Fibroblast of skin of left quadriceps (primary cell): ENCODE results near the gene HEBP1.

Source experiments
- DNase-seq, 2 experiments: peaks; one replicate each; pipeline ENCODE4 v3.0.0-alpha.2; 2013; ENCODE audit warnings: low read depth in 2 of 2

HEBP1 gene

GRCh38 chr12:13023811-13024530 is 23.9 kb upstream of the HEBP1 start:
- DNase-seq: no peak

- DNase-seq: no peak
Observed at GRCh38 chr12:13022851-13023271, 22.8 kb upstream of the HEBP1 start.

GRCh38 chr12:13011098-13011497 is 11.0 kb upstream of the HEBP1 start:
- DNase-seq: no peak

- DNase-seq: peak in 1 of 2 experiments; percentile 24
Observed at GRCh38 chr12:13008741-13009380, 8.8 kb upstream of the HEBP1 start.

- no peak for DNase-seq
Observed at GRCh38 chr12:13007496-13008233, 7.6 kb upstream of the HEBP1 start.

- no peak for DNase-seq
Observed at GRCh38 chr12:13005649-13006048, 5.6 kb upstream of the HEBP1 start.

GRCh38 chr12:13004986-13005385 is 4.9 kb upstream of the HEBP1 start:
- no peak for DNase-seq

- DNase-seq: no peak
Observed at GRCh38 chr12:13004361-13004760, 4.3 kb upstream of the HEBP1 start.

GRCh38 chr12:13002301-13003097 is 2.4 kb upstream of the HEBP1 start:
- DNase-seq: no peak

GRCh38 chr12:13001775-13002040 is 1.6 kb upstream of the HEBP1 start:
- no peak for DNase-seq

- DNase-seq: no peak
Observed at GRCh38 chr12:13000925-13001774, 1.1 kb upstream of the HEBP1 start.

GRCh38 chr12:13000616-13000924 is 505 bp upstream of the HEBP1 start:
- DNase-seq: no peak

GRCh38 chr12:12999271-12999958 is 650 bp downstream of the HEBP1 start:
- no peak for DNase-seq

- DNase-seq: no peak
Observed at GRCh38 chr12:12998248-12998647, 1.8 kb downstream of the HEBP1 start.

- no peak for DNase-seq
Observed at GRCh38 chr12:12997734-12998133, 2.3 kb downstream of the HEBP1 start.

- DNase-seq: no peak
Observed at GRCh38 chr12:12997156-12997555, 2.9 kb downstream of the HEBP1 start.

- DNase-seq: no peak
Observed at GRCh38 chr12:12996209-12996608, 3.9 kb downstream of the HEBP1 start.

- no peak for DNase-seq
Observed at GRCh38 chr12:12995088-12995487, 5.0 kb downstream of the HEBP1 start.

- no peak for DNase-seq
Observed at GRCh38 chr12:12993367-12993766, 6.7 kb downstream of the HEBP1 start.

- peak; percentile 67 to 72 for DNase-seq
Observed at GRCh38 chr12:12992418-12993130, 7.5 kb downstream of the HEBP1 start.
